Measurements from ENCODE around the gene ANK2. TPM values are rescaled to one million over a fixed set of nuclear protein-coding genes. Genes with fewer than 3 reads are reported as not detected.

ANK2 gene
- total RNA-seq, 1 donor, result 15.1 TPM

DNA sequence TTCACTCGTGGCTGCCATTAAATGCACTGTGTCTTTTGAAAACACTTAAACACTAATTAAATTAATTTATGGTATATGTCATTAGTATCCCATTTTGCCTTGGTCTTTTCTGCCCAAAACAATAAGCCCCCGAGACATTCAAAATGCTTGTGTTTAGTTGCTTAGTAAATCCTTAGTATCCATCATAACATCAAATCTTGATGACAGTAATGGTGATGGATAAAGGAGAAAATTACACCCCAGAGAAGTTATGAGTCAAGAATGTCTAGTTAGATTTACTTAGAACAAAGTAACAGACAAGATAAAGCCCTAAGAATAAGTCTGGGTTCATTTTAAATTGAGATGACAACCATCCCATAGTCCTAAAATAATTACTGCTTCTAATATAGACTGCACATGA is 21.3 kb downstream of the ANK2 start:
- DNase-seq (ENCODE audit: low read depth), result no peak
- TF ChIP-seq CTCF (IDR thresholded peaks at IDR 0.05; ENCODE audit: insufficient read depth, low read depth, low read length), result no peak
- no peak overlapping the region for H3K4me3 ChIP-seq (ENCODE audit: low read depth, low read length)

DNA sequence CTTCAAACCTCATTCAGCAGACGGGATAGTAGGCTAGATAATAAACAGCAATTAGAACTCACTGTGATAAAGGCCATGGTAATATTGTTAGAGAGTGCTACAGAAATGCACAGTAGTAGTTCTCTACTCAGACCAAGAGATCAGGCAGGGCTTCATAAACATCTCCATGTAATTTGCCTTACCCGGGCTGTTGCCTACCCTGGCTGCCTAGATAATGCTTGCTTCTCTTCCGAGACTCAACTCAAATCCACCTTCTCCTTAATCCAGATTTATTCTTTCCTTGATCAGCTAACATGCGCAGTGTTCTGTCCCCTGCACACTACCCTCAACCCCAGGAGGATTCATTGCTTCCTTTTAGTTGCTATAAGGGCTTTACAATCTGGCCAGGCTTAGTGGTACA is 21.8 kb downstream of the ANK2 start:
- H3K4me3 ChIP-seq (ENCODE audit: low read depth, low read length), result no peak overlapping the region
- DNase-seq (ENCODE audit: low read depth), result no peak
- TF ChIP-seq CTCF (IDR thresholded peaks at IDR 0.05; ENCODE audit: insufficient read depth, low read depth, low read length), result no peak

GRCh38 chr4:113071805-113072204 is 22.4 kb downstream of the ANK2 start:
- TF ChIP-seq CTCF (IDR thresholded peaks at IDR 0.05; ENCODE audit: insufficient read depth, low read depth, low read length), result no peak
- no peak overlapping the region for H3K4me3 ChIP-seq (ENCODE audit: low read depth, low read length)
- no peak for DNase-seq (ENCODE audit: low read depth)

GRCh38 chr4:113073451-113074005 is 24.1 kb downstream of the ANK2 start:
- H3K4me3 ChIP-seq (ENCODE audit: low read depth, low read length), result no peak overlapping the region
- no peak for DNase-seq (ENCODE audit: low read depth)
- no peak for TF ChIP-seq CTCF (IDR thresholded peaks at IDR 0.05; ENCODE audit: insufficient read depth, low read depth, low read length)

GRCh38 chr4:113077575-113077974 is 28.1 kb downstream of the ANK2 start:
- TF ChIP-seq CTCF (IDR thresholded peaks at IDR 0.05; ENCODE audit: insufficient read depth, low read depth, low read length), result no peak
- DNase-seq (ENCODE audit: low read depth), result no peak
- no peak overlapping the region for H3K4me3 ChIP-seq (ENCODE audit: low read depth, low read length)

GRCh38 chr4:113078066-113078465 is 28.6 kb downstream of the ANK2 start:
- no peak overlapping the region for H3K4me3 ChIP-seq (ENCODE audit: low read depth, low read length)
- TF ChIP-seq CTCF (IDR thresholded peaks at IDR 0.05; ENCODE audit: insufficient read depth, low read depth, low read length), result no peak
- DNase-seq (ENCODE audit: low read depth), result no peak

DNA sequence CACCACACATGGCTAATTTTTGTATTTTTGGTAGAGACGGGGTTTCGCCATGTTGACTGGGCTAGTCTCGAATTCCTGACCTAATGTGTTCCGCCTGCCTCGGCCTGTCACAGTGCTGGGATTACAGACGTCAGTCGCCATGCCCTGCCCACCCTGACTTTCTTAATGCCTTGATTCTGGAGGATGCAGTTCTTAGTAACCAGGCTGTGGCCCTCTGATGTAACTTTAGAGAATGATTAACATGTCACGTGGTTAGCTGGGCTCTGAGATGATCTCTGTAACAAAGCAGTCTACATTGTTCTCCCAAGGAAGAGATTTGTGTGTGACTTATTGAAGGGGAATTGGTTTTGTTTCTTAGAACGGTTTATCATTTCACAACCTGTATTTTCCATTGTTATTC is 30.6 kb downstream of the ANK2 start:
- H3K4me3 ChIP-seq (ENCODE audit: low read depth, low read length), result no peak overlapping the region
- no peak for DNase-seq (ENCODE audit: low read depth)
- no peak for TF ChIP-seq CTCF (IDR thresholded peaks at IDR 0.05; ENCODE audit: insufficient read depth, low read depth, low read length)

Data from fibroblast of villous mesenchyme (primary cell).